ENCODE data around the gene CABP2.
"Not testable (repeated sequence)": the region's sequence is repeated elsewhere in the genome, so short reads cannot be mapped to it uniquely, and the experiment has no call there.

CABP2 gene

DNA sequence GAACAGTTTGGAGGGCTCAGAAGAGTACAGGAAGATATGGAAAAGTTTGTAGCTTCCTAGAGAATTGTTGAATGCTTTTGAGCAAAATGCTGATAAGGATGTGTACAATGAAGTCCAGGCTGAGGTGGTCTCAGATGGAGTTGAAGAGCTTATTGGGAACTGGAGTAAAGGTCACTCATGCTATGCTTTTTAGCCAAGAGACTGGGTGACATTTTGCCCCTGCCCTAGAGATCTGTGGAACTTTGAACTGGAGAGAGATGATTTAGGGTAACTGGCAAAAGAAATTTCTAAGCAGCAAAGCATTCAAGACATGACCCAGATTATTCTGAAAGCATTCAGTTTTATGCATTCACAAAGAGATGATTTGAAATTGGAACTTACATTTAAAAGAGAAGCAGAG lies 27.9 kb upstream of the CABP2 start:
- no peak overlapping the region for H2AFZ ChIP-seq (ENCODE audit: low read depth, low read length)
- H3K79me2 ChIP-seq (ENCODE audit: insufficient read depth, low read length), result no peaks in the 10 kb centered on the region
- H3K9me3 ChIP-seq (ENCODE audit: insufficient read depth, low read length, severe bottlenecking), result peaks cover 6% of the 10 kb centered on the region
- TF ChIP-seq, protein P1, sequence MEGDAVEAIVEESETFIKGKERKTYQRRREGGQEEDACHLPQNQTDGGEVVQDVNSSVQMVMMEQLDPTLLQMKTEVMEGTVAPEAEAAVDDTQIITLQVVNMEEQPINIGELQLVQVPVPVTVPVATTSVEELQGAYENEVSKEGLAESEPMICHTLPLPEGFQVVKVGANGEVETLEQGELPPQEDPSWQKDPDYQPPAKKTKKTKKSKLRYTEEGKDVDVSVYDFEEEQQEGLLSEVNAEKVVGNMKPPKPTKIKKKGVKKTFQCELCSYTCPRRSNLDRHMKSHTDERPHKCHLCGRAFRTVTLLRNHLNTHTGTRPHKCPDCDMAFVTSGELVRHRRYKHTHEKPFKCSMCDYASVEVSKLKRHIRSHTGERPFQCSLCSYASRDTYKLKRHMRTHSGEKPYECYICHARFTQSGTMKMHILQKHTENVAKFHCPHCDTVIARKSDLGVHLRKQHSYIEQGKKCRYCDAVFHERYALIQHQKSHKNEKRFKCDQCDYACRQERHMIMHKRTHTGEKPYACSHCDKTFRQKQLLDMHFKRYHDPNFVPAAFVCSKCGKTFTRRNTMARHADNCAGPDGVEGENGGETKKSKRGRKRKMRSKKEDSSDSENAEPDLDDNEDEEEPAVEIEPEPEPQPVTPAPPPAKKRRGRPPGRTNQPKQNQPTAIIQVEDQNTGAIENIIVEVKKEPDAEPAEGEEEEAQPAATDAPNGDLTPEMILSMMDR (IDR thresholded peaks at IDR 0.05; ENCODE audit: borderline replicate concordance, extremely low read depth, low read length, poor library complexity, severe bottlenecking), result no peak
- TF ChIP-seq EZH2 (IDR thresholded peaks at IDR 0.05; ENCODE audit: borderline replicate concordance, low read depth, low read length, severe bottlenecking), result no peak
- H3K36me3 ChIP-seq (ENCODE audit: insufficient read depth, low read length), result no peaks in the 10 kb centered on the region
- no peaks in the 10 kb centered on the region for H4K20me1 ChIP-seq (ENCODE audit: insufficient read depth, low read length)
- H3K4me2 ChIP-seq (ENCODE audit: insufficient read depth, low read length), result no peak overlapping the region
- H3K9ac ChIP-seq (ENCODE audit: low read depth, low read length), result no peak overlapping the region
- no peaks in the 10 kb centered on the region for H3K27me3 ChIP-seq (ENCODE audit: insufficient read depth, low read length, poor library complexity)
- H3K4me1 ChIP-seq (ENCODE audit: insufficient read depth, low read length), result peaks cover 13% of the 10 kb centered on the region
- H3K4me3 ChIP-seq (ENCODE audit: low read depth in 1 of 2, low read length in 2 of 2), result no peak overlapping the region
- ATAC-seq (ENCODE audit: insufficient read depth, low read depth) (no peak), DNase-seq (no peak)
- no peak overlapping the region for H3K27ac ChIP-seq (ENCODE audit: low read length)

GRCh38 chr11:67548555-67549110 lies 25.4 kb upstream of the CABP2 start:
- ATAC-seq (ENCODE audit: insufficient read depth, low read depth), result no peak
- Histone ChIP-seq H4K20me1 (ENCODE audit: insufficient read depth, low read length) (no peaks in the 10 kb centered on the region), H3K36me3 (ENCODE audit: insufficient read depth, low read length) (no peaks in the 10 kb centered on the region), H3K79me2 (ENCODE audit: insufficient read depth, low read length) (no peaks in the 10 kb centered on the region), H3K4me2 (ENCODE audit: insufficient read depth, low read length) (no peak overlapping the region), H3K27me3 (ENCODE audit: insufficient read depth, low read length, poor library complexity) (no peaks in the 10 kb centered on the region), H3K9me3 (ENCODE audit: insufficient read depth, low read length, severe bottlenecking) (peaks cover 6% of the 10 kb centered on the region), H3K9ac (ENCODE audit: low read depth, low read length) (no peak overlapping the region), H3K4me1 (ENCODE audit: insufficient read depth, low read length) (peaks cover 38% of the 10 kb centered on the region), H3K4me3 (ENCODE audit: low read depth in 1 of 2, low read length in 2 of 2) (no peak overlapping the region), H3K27ac (ENCODE audit: low read length) (no peak overlapping the region), H2AFZ (ENCODE audit: low read depth, low read length) (no peak overlapping the region)
- no peak for DNase-seq
- TF ChIP-seq, protein P1 (IDR thresholded peaks at IDR 0.05; ENCODE audit: borderline replicate concordance, extremely low read depth, low read length, poor library complexity, severe bottlenecking), result no peak
- TF ChIP-seq EZH2 (IDR thresholded peaks at IDR 0.05; ENCODE audit: borderline replicate concordance, low read depth, low read length, severe bottlenecking), result no peak

GRCh38 chr11:67548112-67548511 lies 24.9 kb upstream of the CABP2 start:
- peaks cover 43% of the 10 kb centered on the region for H3K4me1 ChIP-seq (ENCODE audit: insufficient read depth, low read length)
- not testable (repeated sequence) for H3K36me3 ChIP-seq (ENCODE audit: insufficient read depth, low read length); H3K4me2 ChIP-seq (ENCODE audit: insufficient read depth, low read length); H3K9me3 ChIP-seq (ENCODE audit: insufficient read depth, low read length, severe bottlenecking); ATAC-seq (ENCODE audit: insufficient read depth, low read depth); DNase-seq; H3K27me3 ChIP-seq (ENCODE audit: insufficient read depth, low read length, poor library complexity); H2AFZ ChIP-seq (ENCODE audit: low read depth, low read length); H3K79me2 ChIP-seq (ENCODE audit: insufficient read depth, low read length); H3K9ac ChIP-seq (ENCODE audit: low read depth, low read length); H3K27ac ChIP-seq (ENCODE audit: low read length); H4K20me1 ChIP-seq (ENCODE audit: insufficient read depth, low read length); H3K4me3 ChIP-seq (ENCODE audit: low read depth in 1 of 2, low read length in 2 of 2)

DNA sequence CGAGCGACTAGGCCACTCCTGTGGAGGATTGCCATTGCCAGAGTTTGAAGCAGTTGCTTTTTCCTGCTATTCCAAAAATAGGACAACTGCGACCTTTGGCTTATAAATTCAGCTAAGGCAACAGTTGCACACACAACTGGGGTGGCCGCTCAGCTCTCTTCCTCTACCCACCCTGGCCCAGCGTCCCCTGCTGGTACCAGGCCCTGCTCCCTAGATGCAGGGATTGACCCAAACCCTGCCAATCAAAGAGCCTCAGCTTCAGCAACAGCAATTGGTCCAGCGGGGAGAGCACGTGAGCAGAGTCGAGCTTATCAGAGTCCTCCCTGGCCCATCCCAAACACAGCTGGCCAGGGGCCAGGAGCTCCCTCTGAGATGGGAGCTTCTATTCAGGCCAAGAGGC lies 22.0 kb upstream of the CABP2 start:
- no peak for TF ChIP-seq EZH2 (IDR thresholded peaks at IDR 0.05; ENCODE audit: borderline replicate concordance, low read depth, low read length, severe bottlenecking)
- TF ChIP-seq, protein P1 (IDR thresholded peaks at IDR 0.05; ENCODE audit: borderline replicate concordance, extremely low read depth, low read length, poor library complexity, severe bottlenecking), result no peak
- Histone ChIP-seq H3K79me2 (ENCODE audit: insufficient read depth, low read length) (no peaks in the 10 kb centered on the region), H3K4me3 (ENCODE audit: low read depth in 1 of 2, low read length in 2 of 2) (no peak overlapping the region), H3K9me3 (ENCODE audit: insufficient read depth, low read length, severe bottlenecking) (no peaks in the 10 kb centered on the region), H2AFZ (ENCODE audit: low read depth, low read length) (no peak overlapping the region), H3K4me2 (ENCODE audit: insufficient read depth, low read length) (peak overlapping the region; percentile 32), H3K27me3 (ENCODE audit: insufficient read depth, low read length, poor library complexity) (no peaks in the 10 kb centered on the region), H3K9ac (ENCODE audit: low read depth, low read length) (peak overlapping the region; percentile 40), H3K36me3 (ENCODE audit: insufficient read depth, low read length) (no peaks in the 10 kb centered on the region), H3K4me1 (ENCODE audit: insufficient read depth, low read length) (peaks cover 49% of the 10 kb centered on the region), H3K27ac (ENCODE audit: low read length) (peak overlapping the region; percentile 92), H4K20me1 (ENCODE audit: insufficient read depth, low read length) (no peaks in the 10 kb centered on the region)
- DNase-seq, result peak; percentile 36
- ATAC-seq (ENCODE audit: insufficient read depth, low read depth), result peak; percentile 34; the same call in 1 of the 3 replicates

Measured in DND-41 (cell line).